ENCODE data around the gene TCF7L1.

The TCF7L1 gene

GRCh38 chr2:85222792-85223191, 89.6 kb downstream of the TCF7L1 start:
- DNase-seq (ENCODE audit: low read depth, low spot score): no peak
- in situ Hi-C loops (cut with HindIII; ENCODE audit: low sequenced_read_pairs): no loop called here
- TF ChIP-seq CTCF (IDR thresholded peaks at IDR 0.05; ENCODE audit: low read depth, low read length): no peak
- no peak overlapping the region for H3K4me3 ChIP-seq (ENCODE audit: low read depth, low read length)

- DNase-seq (ENCODE audit: low read depth, low spot score): no peak
- in situ Hi-C loops (cut with HindIII; ENCODE audit: low sequenced_read_pairs): no loop called here
- no peak overlapping the region for H3K4me3 ChIP-seq (ENCODE audit: low read depth, low read length)
- no peak for TF ChIP-seq CTCF (IDR thresholded peaks at IDR 0.05; ENCODE audit: low read depth, low read length)
Observed at GRCh38 chr2:85226783-85227182, 93.6 kb downstream of the TCF7L1 start.

- no peak overlapping the region for H3K4me3 ChIP-seq (ENCODE audit: low read depth, low read length)
- no peak for TF ChIP-seq CTCF (IDR thresholded peaks at IDR 0.05; ENCODE audit: low read depth, low read length)
- in situ Hi-C loops (cut with HindIII; ENCODE audit: low sequenced_read_pairs): no loop called here
Observed at GRCh38 chr2:85230679-85231467, 97.7 kb downstream of the TCF7L1 start.

GRCh38 chr2:85231468-85231805, 98.2 kb downstream of the TCF7L1 start:
- in situ Hi-C loops (cut with HindIII; ENCODE audit: low sequenced_read_pairs): no loop called here
- TF ChIP-seq CTCF (IDR thresholded peaks at IDR 0.05; ENCODE audit: low read depth, low read length): no peak
- H3K4me3 ChIP-seq (ENCODE audit: low read depth, low read length): no peak overlapping the region
- no peak for DNase-seq (ENCODE audit: low read depth, low spot score)

More at GRCh38 chr2:85230679-85231467, 97.7 kb downstream of the TCF7L1 start:
- no peak for DNase-seq (ENCODE audit: low read depth, low spot score)

- no peak overlapping the region for H3K4me3 ChIP-seq (ENCODE audit: low read depth, low read length)
- in situ Hi-C loops (cut with HindIII; ENCODE audit: low sequenced_read_pairs): no loop called here
- no peak for DNase-seq (ENCODE audit: low read depth, low spot score)
- no peak for TF ChIP-seq CTCF (IDR thresholded peaks at IDR 0.05; ENCODE audit: low read depth, low read length)
Observed at GRCh38 chr2:85231952-85232351, 98.8 kb downstream of the TCF7L1 start.

GRCh38 chr2:85234868-85235267, 101.7 kb downstream of the TCF7L1 start:
- no peak for DNase-seq (ENCODE audit: low read depth, low spot score)
- in situ Hi-C loops (cut with HindIII; ENCODE audit: low sequenced_read_pairs): no loop called here
- H3K4me3 ChIP-seq (ENCODE audit: low read depth, low read length): no peak overlapping the region
- no peak for TF ChIP-seq CTCF (IDR thresholded peaks at IDR 0.05; ENCODE audit: low read depth, low read length)
